ENCODE measurements around the gene TEKT5. TPM values are rescaled to one million over a fixed set of nuclear protein-coding genes. Genes with fewer than 3 reads are reported as not detected.

The TEKT5 gene
- total RNA-seq, 6 experiments from 2014 or later: not detected

- H3K4me3 Mint-ChIP-seq: no peak overlapping the region
- H3K27ac Mint-ChIP-seq: no peak overlapping the region
- H3K27me3 Mint-ChIP-seq (ENCODE audit: insufficient read depth): peaks cover 10% of the 10 kb centered on the region
- H3K36me3 Mint-ChIP-seq (ENCODE audit: low read depth): no peaks in the 10 kb centered on the region
- H3K9me3 Mint-ChIP-seq: no peaks in the 10 kb centered on the region
- no peak for DNase-seq
- no peaks in the 10 kb centered on the region for H3K4me1 Mint-ChIP-seq (ENCODE audit: low read depth)
- TF ChIP-seq, protein P1, sequence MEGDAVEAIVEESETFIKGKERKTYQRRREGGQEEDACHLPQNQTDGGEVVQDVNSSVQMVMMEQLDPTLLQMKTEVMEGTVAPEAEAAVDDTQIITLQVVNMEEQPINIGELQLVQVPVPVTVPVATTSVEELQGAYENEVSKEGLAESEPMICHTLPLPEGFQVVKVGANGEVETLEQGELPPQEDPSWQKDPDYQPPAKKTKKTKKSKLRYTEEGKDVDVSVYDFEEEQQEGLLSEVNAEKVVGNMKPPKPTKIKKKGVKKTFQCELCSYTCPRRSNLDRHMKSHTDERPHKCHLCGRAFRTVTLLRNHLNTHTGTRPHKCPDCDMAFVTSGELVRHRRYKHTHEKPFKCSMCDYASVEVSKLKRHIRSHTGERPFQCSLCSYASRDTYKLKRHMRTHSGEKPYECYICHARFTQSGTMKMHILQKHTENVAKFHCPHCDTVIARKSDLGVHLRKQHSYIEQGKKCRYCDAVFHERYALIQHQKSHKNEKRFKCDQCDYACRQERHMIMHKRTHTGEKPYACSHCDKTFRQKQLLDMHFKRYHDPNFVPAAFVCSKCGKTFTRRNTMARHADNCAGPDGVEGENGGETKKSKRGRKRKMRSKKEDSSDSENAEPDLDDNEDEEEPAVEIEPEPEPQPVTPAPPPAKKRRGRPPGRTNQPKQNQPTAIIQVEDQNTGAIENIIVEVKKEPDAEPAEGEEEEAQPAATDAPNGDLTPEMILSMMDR (IDR thresholded peaks at IDR 0.05): no peak
Measured at GRCh38 chr16:10658943-10659342, 35.8 kb downstream of the TEKT5 start.

DNA sequence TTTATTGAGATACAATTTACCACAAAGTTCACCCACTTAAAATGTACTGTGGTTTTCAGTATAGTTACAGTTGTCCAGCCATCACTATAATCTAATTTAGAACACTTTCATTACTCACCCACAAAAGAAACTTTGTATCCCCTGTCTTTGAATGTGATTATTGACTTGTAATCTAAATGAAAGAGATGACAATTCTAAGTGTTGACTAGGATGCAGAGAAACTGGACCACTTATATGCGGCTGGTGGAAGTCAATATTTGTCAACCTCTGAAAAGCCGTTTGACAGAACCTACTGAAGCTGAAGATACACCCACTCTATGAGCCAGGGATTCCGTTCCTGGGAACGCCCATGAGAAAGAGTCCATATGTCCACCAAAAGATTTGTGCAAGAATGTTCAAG lies 36.8 kb downstream of the TEKT5 start:
- no peaks in the 10 kb centered on the region for H3K9me3 Mint-ChIP-seq
- no peaks in the 10 kb centered on the region for H3K36me3 Mint-ChIP-seq (ENCODE audit: low read depth)
- H3K27ac Mint-ChIP-seq: no peak overlapping the region
- H3K4me3 Mint-ChIP-seq: no peak overlapping the region
- peaks cover 9% of the 10 kb centered on the region for H3K27me3 Mint-ChIP-seq (ENCODE audit: insufficient read depth)
- TF ChIP-seq, protein P1 (IDR thresholded peaks at IDR 0.05): no peak
- no peaks in the 10 kb centered on the region for H3K4me1 Mint-ChIP-seq (ENCODE audit: low read depth)
- no peak for DNase-seq

- Mint-ChIP-seq H3K27ac (no peak overlapping the region), H3K27me3 (ENCODE audit: insufficient read depth) (peaks cover 6% of the 10 kb centered on the region), H3K4me3 (no peak overlapping the region), H3K36me3 (ENCODE audit: low read depth) (no peaks in the 10 kb centered on the region), H3K4me1 (ENCODE audit: low read depth) (no peaks in the 10 kb centered on the region), H3K9me3 (no peaks in the 10 kb centered on the region)
- no peak for DNase-seq
- TF ChIP-seq, protein P1 (IDR thresholded peaks at IDR 0.05): no peak
Measured at GRCh38 chr16:10656618-10657017, 38.1 kb downstream of the TEKT5 start.

GRCh38 chr16:10655415-10655977 lies 39.2 kb downstream of the TEKT5 start:
- TF ChIP-seq, protein P1 (IDR thresholded peaks at IDR 0.05): no peak
- DNase-seq: no peak
- peaks cover 7% of the 10 kb centered on the region for H3K27me3 Mint-ChIP-seq (ENCODE audit: insufficient read depth)
- no peaks in the 10 kb centered on the region for H3K9me3 Mint-ChIP-seq
- H3K27ac Mint-ChIP-seq: no peak overlapping the region
- H3K4me3 Mint-ChIP-seq: no peak overlapping the region
- no peaks in the 10 kb centered on the region for H3K4me1 Mint-ChIP-seq (ENCODE audit: low read depth)
- no peaks in the 10 kb centered on the region for H3K36me3 Mint-ChIP-seq (ENCODE audit: low read depth)

- Mint-ChIP-seq H3K4me3 (no peak overlapping the region), H3K4me1 (ENCODE audit: low read depth) (no peaks in the 10 kb centered on the region), H3K9me3 (no peaks in the 10 kb centered on the region), H3K27ac (no peak overlapping the region), H3K27me3 (ENCODE audit: insufficient read depth) (peaks cover 7% of the 10 kb centered on the region), H3K36me3 (ENCODE audit: low read depth) (no peaks in the 10 kb centered on the region)
- TF ChIP-seq, protein P1 (IDR thresholded peaks at IDR 0.05): no peak
- no peak for DNase-seq
Measured at GRCh38 chr16:10654592-10655414, 39.9 kb downstream of the TEKT5 start.

Measured in HFFc6 (cell line).